GM23338 (cell line): ENCODE data around the gene MCFD2.

Experiments used
- CREB1 ChIP-seq: fragments of 250-450 bp; sonication (Bioruptor Pico); IDR thresholded peaks from 2 replicates; pipeline ENCODE4 v1.5.0; 2020; ENCODE audit warnings: low read depth, mild to moderate bottlenecking, moderate library complexity
- CTCF ChIP-seq, 2 experiments: fragments of 200-600 bp in 1 of 2; sonication (generic) in 1 of 2; conservative IDR thresholded peaks; 2 replicates each; pipeline versions ENCODE4 v1.5.1 to v1.6.1; 2016 to 2017; ENCODE audit warnings: antibody characterized with exemption in 2 of 2, low read depth in 2 of 2, mild to moderate bottlenecking in 2 of 2, moderate library complexity in 1 of 2
- ETS1 ChIP-seq: IDR thresholded peaks from 2 replicates; pipeline ENCODE4 v1.6.1; 2016; ENCODE audit warnings: antibody characterized with exemption
- EZH2 ChIP-seq: fragments of 200-600 bp; sonication (generic); IDR thresholded peaks from one replicate; pipeline ENCODE4 v1.8.0; 2017; ENCODE audit warnings: antibody characterized with exemption, mild to moderate bottlenecking, low read depth; ENCODE audit not compliant: unreplicated experiment
- EZH2phosphoT487 ChIP-seq: fragments of 200-600 bp; sonication (generic); IDR thresholded peaks from one replicate; pipeline ENCODE4 v1.8.1; 2018; ENCODE audit warnings: antibody characterized with exemption; ENCODE audit not compliant: unreplicated experiment
- JUNB ChIP-seq: IDR thresholded peaks from one replicate; pipeline ENCODE4 v1.6.1; 2016; ENCODE audit warnings: antibody characterized with exemption; ENCODE audit not compliant: unreplicated experiment
- NANOG ChIP-seq: IDR thresholded peaks from 2 replicates; pipeline ENCODE4 v1.6.1; 2016; ENCODE audit warnings: antibody characterized with exemption, borderline replicate concordance
- POLR2AphosphoS5 ChIP-seq: IDR thresholded peaks from 2 replicates; pipeline ENCODE4 v1.6.1; 2016; ENCODE audit warnings: antibody characterized with exemption, low read depth
- REST ChIP-seq: IDR thresholded peaks from one replicate; pipeline ENCODE4 v1.6.1; 2018; ENCODE audit warnings: antibody characterized with exemption; ENCODE audit not compliant: unreplicated experiment
- STAT1 ChIP-seq: IDR thresholded peaks from one replicate; pipeline ENCODE4 v1.6.1; 2016; ENCODE audit warnings: antibody characterized with exemption; ENCODE audit not compliant: unreplicated experiment
- ZNF114 ChIP-seq: fragments of 250-450 bp; sonication (Bioruptor Pico); IDR thresholded peaks from 2 replicates; pipeline ENCODE4 v1.5.0; 2020; ENCODE audit warnings: mild to moderate bottlenecking, moderate library complexity
- ZNF331 ChIP-seq: fragments of 250-450 bp; sonication (Bioruptor Pico); IDR thresholded peaks from 2 replicates; pipeline ENCODE4 v1.5.0; 2020; ENCODE audit warnings: low read depth, mild to moderate bottlenecking, moderate library complexity
- ZNF462 ChIP-seq: fragments of 250-450 bp; sonication (Bioruptor Pico); IDR thresholded peaks from 2 replicates; pipeline ENCODE4 v1.5.0; 2020; ENCODE audit warnings: mild to moderate bottlenecking, moderate library complexity

- TF ChIP-seq CTCF (conservative IDR thresholded peaks at IDR 0.05; ENCODE audit: low read depth in 2 of 2) (no peak), EZH2 (no peak), POLR2AphosphoS5 (no peak), STAT1 (no peak), REST (no peak), NANOG (no peak), EZH2phosphoT487 (no peak), JUNB (no peak), CREB1 (CRISPR knock-in tag) (no peak), ZNF331 (no peak), ETS1 (no peak), ZNF462 (no peak), ZNF114 (CRISPR knock-in tag) (no peak)
Measured at GRCh38 chr2:46885376-46885775, 30.2 kb downstream of the MCFD2 start.
